Measurements from ENCODE around the gene FSTL5.

DNA sequence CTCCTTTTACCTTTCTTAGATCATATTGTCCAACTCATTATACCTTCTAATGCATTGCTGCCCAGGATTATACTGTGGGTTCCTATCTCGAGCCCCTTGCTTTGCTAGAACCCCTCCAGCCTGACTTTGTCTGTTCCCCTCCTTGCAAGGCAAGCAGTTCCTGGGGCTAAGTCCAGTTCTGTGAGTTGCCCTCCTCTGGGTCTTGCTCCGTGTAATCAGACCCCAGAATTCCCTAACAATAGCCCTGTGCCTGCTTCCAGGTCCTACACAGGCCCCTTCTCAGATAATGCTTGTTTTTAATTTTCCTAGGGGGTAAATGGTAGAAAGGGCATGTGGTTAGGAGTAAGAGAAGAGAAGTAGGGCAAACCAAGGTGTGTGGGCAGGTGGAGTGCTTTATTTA is 145.9 kb downstream of the FSTL5 start:
- TF ChIP-seq COPS2 (conservative IDR thresholded peaks at IDR 0.05) (no peak), HIVEP1 (CRISPR knock-in tag; IDR thresholded peaks at IDR 0.05) (no peak), CTCF (IDR thresholded peaks at IDR 0.05 in 2 of 3, conservative IDR thresholded peaks at IDR 0.05 in 1 of 3; ENCODE audit: insufficient read depth in 2 of 3, low read depth in 1 of 3, low read length in 3 of 3) (no peak)
